Stimulated activated naive CD4-positive, alpha-beta T cell (primary cell): Measurements from ENCODE around the gene C1R.
A peak's percentile ranks its signal among the peaks of the same experiment; 100 is the strongest.
"Not testable (repeated sequence)": the region's sequence is repeated elsewhere in the genome, so short reads cannot be mapped to it uniquely, and the experiment has no call there.

Experiments used
- DNase-seq, 6 experiments: peaks; one replicate each; lab custom pipeline; 2025; lab: John Stamatoyannopoulos, UW

C1R gene

DNA sequence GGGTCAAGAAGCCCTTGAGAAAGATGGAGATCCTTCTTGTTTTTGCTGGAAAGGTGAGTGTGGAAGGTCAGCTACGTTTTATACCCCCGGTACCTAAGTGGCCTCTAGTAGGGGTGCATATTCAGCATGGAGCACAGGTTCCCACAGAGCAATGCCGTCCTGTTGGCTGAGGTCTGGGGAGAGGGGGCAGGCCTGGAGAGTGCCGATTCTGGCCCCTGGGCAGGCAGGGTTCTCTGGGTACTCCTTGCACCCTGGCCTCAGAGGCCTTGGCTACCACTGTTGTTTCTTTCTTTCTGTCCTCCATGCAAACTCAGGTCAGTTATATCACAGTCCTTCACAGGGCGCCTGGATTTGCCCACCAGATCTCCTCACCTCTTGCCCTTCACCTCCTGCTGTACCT is 27.9 kb upstream of the C1R start:
- no peak for DNase-seq

DNA sequence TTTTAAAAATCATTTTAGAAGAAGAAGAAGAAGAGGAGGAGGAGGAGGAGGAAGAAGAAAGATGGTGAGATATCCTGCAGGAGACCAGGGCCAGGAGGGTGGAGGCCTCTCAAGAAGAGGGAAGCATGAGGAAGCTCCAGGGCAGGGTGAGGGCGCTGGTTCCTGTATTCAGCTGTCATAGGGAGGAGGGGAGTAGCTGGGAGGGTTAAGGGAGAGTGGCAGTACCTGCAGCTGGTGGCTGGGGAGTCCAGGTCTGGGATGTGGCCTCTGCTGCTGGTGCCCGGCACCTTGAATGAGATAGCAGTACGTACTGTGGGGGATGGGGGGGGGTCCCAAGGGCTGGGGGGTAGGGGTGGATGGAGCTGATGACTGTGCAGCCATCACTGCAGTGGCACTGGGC is 26.6 kb upstream of the C1R start:
- DNase-seq = no peak

DNA sequence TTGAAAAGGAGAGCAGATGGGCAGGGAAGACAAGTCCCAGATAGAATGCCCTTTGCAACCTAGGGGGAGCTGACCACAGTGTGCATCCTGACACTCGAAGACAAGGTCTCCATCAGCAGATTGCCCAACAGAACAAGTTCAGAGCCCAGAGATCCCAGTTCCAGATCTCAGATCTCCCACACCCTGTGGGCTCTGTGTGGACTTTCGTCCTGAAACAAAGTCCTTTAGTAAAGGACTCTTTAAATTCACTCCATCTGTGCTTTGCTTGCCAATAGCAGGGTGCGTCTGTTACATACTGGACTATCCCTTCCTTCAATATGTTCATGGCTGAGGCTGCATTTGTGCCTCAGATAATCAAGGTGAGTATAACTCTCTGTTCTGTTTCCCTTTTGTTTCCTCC is 25.4 kb upstream of the C1R start:
- DNase-seq = no peak

DNA sequence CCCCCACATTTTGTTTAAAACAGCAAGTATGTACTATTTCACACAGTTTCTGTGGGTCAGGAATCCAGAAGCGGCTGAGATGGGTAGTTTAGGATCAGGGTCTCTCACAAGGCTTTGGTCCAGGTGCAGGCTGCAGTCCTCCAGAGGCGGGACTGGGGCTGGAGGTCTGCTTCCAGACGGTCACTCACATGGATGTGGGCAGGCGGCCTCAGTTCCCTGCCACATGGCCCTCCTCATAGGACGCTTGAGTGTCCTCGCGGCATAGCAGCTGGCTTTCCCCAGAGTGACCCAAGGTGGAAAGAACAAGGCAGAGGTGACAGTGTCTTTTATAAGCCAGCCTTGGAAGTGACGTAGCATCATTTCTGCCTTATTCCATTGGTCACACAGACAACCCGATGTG is 24.7 kb upstream of the C1R start:
- no peak for DNase-seq

DNA sequence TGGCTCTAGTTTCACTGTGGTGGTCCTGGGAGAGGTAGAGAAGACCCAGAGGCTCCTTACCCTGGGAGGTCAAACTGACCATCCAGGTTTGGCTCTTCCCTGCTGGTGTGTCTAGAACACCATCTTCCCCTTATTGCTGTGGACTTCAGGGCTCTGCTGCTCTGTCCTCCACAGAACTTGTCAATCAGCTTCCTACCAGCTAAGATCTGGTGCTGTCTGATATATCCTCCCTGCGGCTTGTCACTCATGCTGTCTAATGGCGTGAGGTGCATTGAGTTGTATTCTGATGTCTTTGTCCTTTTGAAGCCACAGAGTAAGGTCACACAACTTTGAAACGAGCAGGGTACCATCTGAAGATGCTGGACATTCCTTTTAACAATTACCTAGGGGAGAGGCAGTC is 24.0 kb upstream of the C1R start:
- no peak for DNase-seq

DNA sequence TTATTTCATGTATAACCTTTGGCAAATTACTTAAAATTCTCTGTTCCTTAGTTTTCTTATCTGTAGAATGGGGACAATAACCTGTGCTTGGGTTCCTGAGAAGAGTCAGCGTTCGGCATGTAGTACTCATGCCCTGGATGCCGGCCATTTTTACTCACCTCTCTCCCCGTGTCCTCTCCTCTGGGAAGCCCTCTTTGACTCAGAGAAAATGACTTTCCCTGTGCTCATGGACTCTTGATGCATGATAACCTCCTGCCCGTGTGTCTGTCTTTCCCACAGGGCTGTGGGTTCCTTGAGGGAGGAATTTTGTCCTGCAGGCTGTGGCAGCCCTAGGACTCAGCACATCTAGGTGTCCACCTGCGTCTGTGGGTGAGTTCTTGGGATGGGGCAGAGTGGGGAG is 22.6 kb upstream of the C1R start:
- DNase-seq = no peak

DNA sequence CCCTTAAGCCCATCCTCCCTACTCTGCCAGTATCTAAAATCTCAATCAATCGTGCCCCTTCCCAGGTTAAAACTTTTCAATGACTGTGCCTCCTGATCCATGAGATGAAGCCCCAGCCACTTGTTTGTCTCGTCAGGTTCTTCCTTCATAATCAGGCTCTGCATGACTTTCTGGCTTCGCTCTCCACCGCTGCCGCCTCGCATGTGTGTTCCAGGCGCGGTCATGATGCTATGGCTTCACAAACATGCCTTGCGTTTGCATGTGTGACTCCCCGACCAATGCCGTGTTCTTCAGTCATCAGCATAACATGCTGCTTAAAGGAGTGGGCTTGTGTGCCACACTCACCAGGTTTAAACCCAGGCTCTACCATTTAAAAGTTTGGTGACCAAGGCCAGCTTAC is 21.8 kb upstream of the C1R start:
- DNase-seq = no peak

DNA sequence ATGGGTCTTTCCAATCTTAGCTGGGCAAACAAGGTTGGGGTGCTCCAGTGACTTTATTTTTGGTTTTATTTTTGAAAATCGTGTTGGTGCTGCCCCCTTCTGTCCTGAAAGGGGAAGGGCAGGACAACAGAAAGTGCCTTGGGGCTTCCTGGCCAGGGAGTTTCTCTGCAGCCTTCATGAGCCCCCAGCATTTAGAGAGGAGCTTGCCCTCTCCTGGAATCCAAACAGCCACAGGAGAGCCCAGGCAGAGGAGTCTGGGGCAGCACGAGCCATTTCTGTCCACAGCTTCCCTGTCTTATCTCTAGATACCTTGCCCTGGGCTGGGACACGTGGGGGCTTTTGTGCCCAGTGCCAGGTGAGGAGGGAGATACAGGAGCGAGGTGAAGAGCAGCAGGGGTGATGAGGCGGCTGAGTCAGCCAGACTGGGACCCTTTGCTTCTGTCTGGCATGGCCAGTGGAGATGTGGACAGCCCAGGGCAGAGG is 21.2 kb upstream of the C1R start:
- DNase-seq = peak; percentile 11 to 68 (median 18)

DNA sequence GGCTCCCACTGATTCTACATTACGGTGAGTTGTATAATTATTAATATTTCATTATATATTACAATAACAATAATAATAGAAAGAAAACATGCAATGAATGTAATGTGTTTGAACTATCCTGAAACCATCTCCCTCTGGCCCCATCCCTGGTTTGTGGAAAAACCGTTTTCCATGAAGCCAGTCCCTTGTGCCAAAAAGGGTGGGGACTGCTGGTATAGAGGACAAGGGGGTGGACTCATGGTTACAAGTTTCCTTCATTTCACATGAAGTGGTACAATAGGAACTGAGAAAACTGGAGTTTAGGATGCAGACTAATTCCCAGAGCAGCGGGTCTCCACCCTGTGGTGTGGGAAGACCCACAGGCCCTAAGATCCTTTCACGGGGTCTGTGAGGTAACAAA is 19.8 kb upstream of the C1R start:
- no peak for DNase-seq

DNA sequence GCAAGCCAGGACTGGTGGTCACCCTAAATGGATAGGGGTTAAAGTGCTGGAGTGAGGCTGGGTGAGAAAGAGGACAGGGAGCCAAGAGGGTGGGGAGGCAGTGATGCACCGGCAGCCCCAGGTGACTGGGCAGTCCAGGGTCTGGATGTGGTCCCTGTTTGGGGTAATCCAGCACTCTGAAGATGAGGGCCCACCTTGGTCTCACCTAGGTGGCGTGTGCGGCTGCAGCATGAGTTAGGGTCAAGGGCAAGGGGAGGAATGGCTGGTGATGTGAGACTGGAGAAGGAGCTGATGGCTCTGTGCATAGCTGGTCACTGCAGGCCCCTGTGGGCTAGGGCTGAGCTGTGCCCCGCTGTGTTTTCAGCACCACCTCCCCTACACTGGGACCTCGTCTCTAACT is 18.4 kb upstream of the C1R start:
- no peak for DNase-seq

DNA sequence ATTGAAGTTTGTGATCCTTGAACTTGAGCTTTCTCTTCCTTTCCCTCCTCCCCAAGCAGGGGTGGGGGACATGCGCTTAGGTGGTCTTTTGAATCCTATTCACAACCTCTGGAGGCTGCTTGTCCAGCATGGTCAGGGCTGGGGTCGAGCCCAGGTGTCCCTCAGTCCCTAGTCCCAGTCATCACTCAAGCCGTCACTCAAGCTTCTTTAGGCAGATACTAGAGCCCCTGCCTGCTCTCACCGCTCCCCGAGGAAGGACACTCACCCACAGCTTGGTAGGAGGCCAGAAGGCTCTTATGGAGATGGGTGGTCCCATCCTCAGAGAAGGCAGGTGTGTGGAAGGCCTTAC is 17.3 kb upstream of the C1R start:
- no peak for DNase-seq

DNA sequence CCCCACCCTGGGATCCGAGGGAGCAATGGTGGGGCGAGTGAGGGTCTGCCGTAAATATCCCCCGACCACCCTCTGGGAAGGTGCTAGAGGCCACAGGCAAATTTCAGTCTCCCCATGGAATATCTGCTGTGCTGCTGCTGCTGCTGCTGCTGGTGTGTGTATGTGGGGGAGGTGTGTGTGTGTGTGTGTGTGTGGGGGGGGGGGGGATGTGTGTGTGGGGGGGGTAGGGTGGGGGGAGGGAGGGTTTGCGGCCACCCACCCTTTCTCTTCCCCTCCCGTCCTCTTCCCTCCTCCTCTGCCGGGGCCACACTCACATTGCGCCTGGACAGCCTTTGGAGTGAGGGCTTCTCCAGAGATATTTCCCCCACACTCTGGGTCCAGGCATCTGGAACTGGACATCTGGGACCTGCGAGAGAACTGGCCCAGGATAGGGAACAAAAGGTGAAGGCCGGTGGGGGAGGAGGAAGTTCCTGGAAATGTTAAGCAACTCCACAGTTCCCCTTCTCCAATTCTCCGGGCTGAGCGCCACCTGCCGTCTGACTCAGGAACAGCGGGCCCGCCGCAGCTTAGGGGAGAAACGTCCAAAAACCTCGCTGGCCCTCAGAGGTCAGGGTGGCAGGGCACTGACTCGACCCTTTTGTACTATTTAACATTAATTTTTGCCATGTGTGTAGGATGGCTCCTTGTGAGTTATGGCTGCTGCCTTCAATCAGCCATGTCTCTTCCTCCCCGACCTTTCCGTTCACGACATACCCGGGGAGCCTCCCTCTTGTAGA is 16.7 kb upstream of the C1R start, which contains the start of gene C1RL:
C1RL (minus strand) TSS at position 419 of the 776 bp plus-strand sequence; CDS start at position 385, 34 bp downstream.
- DNase-seq = peak; percentile 44 to 77 (median 68)

DNA sequence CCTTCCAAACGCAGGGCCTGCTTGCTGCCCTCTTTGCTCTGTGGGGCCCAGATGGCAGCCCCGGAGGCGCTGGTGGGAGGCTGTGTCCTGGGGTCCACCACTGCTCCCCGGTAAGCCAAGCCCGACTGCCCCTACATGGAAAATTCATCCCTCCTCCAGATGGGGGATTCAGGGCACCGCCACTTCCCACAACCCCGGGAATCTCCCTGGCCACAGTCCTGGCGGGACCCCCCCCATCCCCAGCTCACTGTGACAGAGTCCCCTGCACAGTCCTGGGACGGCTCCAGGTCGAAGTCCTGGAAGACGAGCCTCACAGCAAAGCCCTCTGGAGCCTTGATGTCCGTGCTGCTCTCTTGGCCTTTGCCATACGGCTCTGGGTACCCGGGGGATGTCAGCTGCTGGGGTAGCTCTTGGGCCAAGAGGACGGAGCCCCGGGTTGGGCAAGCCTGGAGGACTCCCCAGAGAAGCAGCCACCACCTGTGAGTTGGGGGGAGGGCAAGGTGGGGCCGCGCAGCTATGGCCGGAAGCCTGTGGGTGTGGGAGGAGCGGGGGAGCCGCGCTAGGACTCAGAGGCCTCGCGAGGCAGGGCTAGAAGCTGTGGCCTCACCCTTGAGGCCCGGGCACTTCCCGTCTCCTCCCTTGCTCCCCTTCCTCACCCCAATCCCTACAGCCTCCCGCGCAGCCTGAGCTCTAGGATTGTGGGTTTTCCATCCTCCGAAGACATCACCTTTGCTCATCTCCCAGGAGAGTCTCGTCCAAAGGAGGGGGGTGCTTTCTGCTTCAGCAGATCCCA is 16.0 kb upstream of the C1R start:
- DNase-seq = peak; percentile 19 to 64 (median 50)

DNA sequence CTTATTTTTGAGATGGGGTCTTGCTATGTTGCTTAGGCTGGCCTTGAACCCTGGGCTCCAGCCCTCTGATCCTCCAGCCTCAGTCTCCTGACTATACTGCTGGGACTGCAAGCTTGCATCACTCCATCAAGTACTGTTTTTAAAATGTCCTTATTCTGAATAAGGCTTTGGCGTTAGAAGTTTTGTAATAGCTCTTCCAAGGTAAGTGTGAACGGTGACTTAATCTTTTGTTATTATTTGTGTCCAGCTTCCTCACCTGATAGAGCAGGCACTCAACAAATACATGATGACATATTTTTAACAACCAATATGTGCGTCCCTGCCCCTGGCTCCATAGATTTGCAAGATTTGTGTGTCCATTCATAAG is 15.4 kb upstream of the C1R start:
- no peak for DNase-seq

DNA sequence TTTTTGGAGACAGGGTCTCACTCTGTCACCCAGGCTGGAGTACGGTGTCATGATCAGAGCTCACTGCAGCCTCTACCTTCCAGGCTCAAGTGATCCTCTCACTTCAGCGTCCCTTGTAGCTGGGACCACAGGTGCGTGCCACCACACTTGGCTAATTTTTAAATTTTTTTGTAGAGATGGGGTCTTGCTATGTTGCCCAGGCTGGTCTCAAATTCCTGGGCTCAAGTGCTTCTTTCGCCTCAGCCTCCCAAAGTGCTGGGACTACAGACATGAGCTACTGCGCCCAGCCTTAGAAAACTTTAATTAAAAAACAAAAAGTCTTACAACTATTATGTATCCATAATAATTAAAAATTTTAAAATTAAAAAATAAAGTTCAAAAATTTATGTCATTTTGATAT is 14.9 kb upstream of the C1R start:
- DNase-seq = not testable (repeated sequence)

DNA sequence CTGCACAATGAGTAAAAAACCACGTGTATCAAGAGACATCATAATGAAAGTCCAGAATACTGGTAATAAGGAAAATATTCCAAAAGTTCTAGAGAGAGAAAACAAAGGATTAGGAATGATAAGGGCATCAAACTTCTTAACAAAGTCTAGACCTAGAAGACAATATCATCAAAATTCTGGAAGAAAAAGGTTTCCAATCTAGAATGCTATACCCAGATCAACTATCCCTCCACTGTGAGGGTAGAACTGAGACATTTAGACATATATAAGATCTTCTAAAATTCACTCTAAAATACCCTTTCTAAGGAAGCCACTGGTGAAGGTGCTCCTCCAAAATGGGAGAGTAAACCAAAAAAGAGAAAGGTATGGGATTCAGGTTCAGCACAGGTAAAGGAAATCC is 13.8 kb upstream of the C1R start:
- DNase-seq = no peak

DNA sequence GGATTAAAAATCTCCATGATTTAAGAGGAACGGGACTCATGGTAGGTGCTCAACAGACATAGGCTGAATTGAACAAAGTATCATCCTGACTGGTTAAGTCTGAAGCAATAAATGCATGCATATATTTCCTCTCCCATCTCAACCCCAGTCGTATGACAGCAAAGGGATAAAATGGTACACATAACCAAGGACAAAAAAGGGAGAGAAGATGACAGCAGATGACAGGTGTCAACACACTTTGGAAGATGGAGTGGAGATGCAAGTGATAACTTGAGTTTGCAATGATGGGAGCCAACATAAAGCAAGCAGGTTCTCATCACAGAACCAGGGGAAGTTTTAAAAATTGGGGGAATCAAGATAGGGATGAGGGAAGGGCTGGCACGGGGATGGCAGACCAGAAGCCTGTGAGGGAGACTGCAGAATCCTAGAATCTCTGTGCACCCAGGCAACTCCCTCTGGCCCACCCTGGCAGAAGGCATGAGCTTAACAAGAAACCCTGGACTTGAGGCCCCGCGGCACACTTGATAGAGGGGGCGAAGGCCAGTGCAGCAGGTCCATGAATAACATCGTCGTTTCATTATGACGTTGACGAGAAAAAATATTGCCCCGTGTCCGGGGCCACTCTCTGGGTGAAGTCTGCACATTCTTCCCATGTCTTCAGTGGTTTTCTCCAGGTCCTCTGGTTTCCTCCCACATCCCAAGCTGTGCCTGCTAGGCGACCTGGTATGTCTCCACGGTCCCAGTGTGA is 11.8 kb upstream of the C1R start:
- no peak for DNase-seq

DNA sequence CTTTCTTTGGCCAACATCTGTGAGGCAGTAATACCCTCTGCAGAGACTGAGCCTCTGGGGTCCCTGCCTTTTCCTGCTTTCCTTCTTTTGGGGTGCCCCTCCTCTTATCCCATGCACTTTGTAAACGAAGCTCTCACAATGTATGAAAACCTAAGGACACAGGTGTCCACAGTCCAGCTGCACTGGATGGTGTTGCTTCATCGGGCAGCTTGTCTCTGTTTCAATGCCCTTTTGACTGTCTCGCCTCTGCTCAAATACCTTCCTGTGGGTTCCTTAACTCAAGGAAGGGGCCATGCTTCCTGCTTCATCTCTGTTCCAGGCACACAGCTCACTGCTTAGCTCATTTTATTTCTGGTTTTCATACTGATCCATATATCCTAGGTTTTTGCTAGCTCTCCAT is 10.3 kb upstream of the C1R start:
- no peak for DNase-seq

DNA sequence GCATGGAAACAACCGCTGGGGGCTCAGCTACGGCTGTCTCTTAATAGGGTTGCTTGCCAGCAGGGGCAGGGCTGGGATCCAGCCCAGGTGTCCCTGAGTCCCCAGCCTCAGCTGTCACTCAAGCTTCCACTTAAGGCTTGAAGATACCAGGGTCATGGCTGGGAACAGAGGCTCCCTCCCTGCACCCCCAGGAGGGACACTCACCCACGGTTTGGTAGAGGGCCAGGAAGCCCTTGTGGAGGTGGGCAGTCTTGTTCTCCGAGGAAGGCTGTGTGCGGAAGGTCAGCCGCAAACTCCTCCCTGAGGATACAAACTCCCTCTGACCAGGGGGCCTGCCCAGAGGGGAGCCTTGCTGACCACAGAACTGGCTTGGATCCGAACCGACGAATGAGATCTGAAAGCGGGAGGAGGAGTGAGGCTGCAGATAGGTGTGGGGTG is 9.5 kb upstream of the C1R start:
- no peak for DNase-seq

DNA sequence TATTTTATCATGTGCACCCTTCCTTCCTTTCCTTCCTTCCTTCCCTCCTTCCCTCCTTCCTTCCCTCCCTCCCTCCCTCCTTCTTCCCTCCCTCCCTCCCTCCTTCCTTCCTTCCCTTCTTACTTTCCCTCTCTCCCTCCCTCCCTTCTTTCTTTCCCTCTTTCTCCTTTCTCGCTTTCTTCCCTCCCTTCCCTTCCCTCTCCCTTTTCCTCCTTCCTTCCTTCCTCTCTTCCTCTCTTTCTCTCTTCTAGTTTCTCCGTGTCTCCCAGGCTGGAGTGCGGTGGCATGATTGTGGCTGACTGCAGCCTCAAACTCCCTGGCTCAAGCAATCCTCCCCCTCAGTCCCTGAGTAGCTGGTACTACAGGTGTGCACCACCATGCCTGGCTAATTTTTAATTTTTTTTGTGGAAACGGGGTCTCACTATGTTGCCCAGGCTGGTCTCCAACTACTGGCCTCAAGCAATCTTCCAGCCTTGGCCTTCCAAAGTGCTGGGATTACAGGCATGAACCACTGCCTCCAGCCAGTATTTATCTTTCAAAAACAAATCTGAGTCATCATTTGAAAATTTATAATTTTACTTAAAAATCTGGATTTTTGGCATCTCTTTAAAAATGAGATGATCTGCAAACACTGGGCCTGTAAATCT is 8.9 kb upstream of the C1R start:
- DNase-seq = no peak

DNA sequence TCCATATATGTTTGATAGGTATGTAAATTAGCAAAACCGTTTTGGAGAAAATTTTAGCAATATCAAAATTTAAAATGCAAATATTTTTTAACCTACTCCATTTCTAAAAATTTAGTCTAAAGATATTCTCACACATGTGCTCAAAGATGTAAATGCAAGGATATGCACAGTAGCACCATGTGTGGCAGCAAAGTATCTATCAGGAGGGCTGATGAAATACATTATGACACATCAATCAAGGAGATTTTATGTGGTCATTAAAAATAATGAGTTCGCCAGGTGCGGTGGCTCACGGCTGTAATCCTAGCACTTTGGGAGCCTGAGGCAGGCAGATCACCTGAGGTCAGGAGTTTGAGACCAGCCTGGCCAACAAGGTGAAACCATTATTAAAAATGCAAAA is 8.0 kb upstream of the C1R start:
- no peak for DNase-seq

DNA sequence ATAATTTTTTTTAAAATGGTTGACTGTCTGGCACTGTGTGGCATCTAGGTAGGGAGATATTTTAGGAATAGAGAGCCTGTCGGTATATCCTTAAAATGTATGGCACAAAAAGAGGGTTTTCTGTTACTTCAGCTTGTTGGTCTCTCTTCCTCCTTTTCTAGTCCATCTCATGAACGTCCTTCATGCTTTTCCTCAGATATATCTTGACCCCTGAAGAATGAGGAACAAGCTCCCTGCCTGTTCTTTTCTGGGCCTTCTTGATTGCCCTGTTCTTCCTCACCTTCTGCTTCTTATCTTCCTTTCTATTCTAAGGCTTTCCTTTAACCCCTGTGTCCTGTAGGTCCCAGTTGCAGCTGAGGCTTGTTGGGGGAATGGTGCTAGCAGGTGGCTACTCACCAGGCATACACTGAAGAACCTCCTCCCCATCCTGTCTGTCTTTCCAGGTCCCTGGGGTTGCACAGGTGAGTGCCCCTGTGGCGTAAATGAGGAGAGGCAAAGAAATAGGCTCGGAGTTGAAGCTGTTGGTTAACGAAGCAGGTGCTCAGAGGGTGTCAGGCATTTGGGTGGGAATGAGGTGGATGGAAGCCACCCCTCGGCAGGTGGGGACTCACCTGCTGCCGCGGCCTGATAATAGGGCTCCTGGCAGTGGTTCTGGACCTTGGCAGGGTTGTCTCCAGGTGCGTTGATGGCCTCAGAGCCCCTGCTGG is 7.2 kb upstream of the C1R start:
- no peak for DNase-seq
